GM18517 (cell line): ENCODE results near the gene AFF3.
"Not testable (repeated sequence)": the region's sequence is repeated elsewhere in the genome, so short reads cannot be mapped to it uniquely, and the experiment has no call there.

Source experiments
- ATAC-seq: cut with Tn5 transposase; IDR thresholded peaks from one replicate; pipeline ENCODE4 v1.9.1; 2021; ENCODE audit warnings: mild to moderate bottlenecking, moderate library complexity; ENCODE audit not compliant: unreplicated experiment

The AFF3 gene

DNA sequence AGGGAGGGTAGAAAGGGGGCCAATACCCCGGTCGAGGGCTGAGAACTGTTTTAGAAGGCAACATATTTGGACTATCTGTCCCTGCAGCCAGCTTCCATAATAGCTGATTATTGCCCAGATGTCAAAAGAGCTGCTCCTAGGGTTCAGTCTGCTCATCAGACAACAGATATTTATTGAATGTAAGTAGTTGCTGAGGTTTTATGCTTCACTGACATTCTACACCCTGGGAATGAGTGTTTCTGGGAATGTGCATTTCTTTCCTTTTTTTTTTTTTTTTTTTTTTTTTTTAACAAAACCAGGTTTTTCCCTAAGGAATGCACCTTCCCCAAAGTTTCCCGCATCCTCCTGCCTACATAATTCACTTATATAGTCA, 33.8 kb downstream of the AFF3 start:
- ATAC-seq = not testable (repeated sequence)

DNA sequence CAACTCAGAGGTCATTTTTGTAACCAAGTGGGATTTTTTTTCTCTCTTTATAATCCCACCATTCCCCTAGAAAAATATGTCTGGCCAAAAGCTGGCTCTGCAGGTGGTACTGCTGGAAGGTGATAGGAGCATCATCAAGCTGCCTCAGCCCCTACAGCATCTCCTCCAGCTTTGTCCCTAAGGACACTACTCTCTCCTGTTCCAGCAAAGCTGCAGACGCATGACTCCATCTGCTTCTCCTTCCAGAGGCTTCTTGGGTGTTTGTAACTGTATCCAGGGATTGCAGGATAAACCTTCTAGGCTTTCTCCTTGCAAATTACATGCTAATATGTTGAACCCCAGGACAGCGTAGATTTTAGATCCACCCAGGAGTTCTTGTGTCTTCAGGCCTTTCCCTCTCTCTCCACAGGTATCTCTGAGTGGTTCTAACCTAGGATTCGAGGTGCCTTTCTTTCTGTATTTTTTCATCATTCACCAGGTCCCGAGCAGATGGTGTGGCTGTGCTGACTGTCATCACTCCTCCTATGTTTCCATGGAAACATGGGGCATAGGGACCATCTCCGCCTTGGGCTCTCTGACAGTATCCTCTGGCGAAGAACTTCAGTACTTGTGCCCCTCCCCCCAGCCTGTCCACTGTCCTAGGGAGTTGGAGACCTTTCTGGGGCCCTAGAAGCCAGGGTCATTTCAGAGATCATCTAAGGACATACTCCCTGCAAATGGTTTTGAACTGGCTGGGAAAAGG, 34.3 kb downstream of the AFF3 start:
- ATAC-seq = no peak

DNA sequence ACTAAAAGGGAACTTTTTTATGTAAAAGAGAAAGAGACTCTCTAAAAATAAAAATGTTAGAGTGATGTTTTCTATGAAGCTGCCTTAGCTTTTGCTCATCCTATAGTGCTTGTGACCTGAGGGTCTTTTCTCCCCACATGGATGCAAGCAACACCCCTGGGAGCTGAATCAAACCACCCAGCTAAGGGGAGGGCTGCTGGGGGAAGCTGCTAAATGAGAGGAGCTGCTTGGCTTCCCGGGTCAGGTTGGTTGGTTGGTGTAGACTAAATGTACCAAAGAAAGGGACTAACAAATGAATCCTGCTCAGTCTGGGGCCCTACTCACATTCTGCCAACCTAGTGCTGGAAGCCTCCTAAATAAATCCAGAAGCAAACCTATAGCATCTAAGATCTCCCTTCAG, 35.0 kb downstream of the AFF3 start:
- no peak for ATAC-seq

DNA sequence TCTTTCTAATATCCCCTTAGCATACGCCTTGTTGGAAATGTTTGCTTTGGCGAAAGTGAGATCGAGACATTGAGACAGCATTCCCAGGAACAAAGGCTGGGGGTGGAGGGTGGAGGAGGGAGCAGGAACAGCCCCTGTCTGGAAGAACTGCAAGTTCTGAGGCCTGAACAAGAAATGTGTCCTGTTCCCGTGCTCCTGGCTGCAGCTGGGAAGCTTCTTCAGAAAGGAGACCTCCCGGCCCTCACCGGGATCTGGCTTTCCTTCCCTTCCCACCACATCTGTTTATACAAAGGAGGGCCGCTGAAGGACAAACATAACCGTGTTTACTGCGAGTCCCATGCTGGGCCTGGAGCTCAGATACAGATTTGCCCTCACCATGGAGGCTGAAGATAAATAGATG, 35.9 kb downstream of the AFF3 start:
- no peak for ATAC-seq

DNA sequence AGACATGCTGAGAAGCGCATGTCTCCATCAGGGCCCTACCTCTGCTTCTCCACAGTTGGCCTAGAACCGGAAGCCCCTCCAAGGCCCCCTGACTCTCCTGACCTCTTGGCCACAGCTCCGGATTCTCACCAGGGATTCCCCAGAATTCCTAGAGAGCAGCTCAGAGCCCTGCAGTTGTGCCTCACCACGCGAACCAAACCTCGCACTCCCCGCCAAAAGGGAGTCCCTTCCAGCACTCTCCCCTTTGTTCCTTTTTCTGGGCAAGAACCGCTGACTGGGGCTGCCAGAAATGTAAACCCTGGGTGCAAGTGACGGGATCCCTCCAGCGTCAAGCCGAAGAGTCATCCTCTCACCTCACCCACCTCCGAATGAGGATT, 36.7 kb downstream of the AFF3 start:
- ATAC-seq = no peak

DNA sequence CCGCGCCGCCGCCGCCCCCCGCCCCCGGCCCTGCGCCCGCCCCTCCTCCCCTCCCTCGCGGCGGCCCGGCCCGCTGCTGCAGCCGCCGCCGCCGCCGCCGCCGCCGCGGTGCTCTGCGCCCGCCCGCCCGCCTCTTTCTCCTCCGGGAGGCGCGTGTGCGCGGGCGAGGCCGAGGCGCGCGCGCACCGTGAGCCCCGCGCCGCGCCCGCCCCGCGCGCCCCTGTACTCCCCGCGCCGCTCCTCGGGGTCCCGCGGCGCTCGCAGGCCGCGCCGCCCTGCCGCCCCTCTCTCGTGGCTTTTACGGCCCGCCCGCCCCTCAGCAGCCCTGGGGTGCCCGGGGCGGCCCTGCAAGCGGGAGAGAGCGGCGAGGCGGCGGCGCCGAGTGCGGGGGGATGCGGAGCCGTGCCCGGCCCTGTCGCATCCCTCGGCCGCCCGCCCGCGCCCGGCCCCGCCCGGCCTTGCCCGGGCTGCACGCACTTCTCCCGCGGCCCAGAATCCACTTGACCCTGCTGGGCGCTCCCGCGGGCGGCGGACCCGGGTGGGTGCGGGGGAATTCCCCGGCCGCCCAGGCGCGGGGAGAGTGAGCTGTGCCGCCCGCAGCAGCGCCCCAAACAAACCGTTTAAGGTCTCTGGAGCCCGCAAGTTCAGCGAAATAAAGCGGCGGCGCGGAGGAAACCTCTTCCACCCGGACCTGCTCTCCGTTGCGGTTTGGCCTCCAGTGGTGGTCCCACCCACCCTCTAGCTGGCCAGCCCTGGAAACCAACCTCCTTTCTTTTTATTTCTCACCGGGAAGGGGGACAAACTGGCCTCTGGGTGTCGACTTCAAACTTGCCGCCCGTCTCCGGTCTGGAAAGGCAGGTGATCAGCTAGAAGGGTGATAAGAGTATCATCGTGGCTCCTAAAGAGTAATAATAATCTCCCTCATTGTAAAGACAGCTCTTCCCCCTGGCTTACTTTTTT, 37.4 kb downstream of the AFF3 start:
- no peak for ATAC-seq

DNA sequence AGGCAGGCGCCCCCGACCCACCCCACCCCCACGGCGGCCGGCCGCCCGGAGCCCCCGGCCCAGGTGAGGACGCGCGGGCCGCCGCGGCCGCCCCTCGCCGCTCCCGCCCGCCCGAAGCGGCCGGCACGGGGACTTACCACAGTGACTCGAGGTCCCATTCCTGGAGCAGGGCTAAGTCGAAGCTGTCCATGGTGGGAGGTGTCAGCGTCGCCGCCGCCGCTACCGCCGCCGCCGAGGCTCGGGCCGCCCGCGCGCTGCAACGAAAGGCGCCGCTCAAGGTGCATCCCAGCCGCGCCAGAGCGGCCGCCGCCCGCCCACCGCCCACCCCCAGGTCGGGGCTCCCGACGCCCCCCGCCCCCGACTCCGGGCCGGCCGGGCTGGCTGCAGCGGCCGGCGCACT, 38.1 kb downstream of the AFF3 start:
- not testable (repeated sequence) for ATAC-seq

DNA sequence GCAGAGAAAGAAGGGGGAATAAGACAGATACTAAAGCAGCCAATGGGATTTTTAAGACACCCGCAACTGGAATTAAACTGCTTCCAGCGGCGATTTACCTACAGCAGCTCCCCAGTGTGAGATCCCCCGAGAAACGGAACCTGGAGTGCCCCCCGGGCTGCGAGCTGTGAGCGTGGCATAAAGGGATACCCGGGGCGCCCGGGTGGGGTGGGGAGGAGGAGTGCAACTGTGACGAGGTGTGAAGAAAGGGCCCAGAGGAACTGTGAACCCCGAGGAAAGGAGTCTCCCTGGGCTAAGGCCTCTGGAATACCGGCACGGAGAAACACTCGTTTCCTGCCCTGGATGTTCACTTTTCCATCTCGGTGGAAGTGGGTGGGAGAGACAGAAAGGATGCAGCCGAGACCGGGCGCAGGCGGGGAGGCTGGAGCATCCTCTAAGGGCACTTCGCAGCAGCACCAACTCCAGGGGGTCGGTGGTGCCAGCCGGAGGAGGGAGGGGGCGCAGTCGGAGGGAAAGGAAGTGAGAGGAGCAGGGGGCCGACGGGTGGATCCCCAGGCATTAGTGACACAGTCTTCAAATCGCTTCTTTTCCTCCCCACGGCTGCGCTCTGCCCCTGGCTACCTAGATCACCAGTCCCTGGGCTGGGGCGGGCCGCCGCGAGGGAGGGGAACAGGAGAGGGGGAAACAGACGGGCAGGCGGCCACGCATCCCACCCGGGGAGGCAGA, 38.7 kb downstream of the AFF3 start:
- not testable (repeated sequence) for ATAC-seq

DNA sequence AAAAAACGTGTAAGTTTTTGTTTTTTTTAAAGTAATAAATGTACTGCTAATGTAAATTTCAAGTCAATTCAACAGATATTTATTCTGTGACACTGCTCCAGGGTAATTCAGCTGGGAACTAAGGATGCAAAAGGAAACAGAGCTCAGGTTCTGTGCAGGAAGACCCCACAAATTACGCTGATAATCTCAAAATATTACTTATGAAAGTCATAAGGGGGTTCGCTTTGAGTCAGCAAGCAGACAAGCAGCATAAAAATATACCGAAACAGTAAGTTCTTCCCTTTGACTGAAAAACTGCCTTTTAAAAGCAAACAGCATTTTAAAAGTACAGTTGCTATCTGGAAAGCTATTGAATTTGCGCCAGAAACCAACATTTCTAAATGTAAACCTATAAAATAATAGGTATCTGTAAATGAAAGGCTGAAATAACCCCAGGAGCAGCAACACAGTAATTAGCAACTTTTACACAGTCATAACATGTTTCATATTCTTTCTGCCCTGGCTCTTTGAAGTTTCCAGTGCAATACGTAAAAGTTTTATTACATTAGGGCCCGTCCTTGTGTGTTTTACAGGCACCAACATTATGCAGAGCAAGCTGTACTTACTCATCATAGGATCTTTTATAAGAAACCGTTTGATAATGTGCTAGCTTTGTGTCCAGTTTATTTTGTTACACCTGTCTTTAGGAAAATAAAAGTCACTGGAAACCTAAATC, 39.8 kb downstream of the AFF3 start:
- not testable (repeated sequence) for ATAC-seq

DNA sequence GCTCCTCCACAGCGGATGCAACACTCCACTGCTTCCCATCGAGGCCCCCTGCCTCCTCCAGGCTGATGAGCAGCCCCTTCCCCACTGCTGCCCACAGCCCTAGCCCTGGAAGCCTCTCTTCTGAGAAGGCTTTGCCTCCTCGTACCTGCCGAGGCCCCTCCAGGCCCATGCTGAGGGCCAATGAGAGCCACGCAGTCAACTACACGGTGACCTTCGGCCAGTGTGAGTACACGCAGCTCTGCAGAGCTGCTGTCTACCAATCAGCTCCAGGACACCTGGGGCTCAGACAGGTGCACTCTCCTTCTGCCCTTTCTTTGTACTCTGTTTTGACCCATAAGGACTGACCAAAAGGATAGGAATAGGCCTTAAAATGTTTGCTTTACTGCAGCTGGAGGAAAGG, 43.5 kb downstream of the AFF3 start:
- not testable (repeated sequence) for ATAC-seq

DNA sequence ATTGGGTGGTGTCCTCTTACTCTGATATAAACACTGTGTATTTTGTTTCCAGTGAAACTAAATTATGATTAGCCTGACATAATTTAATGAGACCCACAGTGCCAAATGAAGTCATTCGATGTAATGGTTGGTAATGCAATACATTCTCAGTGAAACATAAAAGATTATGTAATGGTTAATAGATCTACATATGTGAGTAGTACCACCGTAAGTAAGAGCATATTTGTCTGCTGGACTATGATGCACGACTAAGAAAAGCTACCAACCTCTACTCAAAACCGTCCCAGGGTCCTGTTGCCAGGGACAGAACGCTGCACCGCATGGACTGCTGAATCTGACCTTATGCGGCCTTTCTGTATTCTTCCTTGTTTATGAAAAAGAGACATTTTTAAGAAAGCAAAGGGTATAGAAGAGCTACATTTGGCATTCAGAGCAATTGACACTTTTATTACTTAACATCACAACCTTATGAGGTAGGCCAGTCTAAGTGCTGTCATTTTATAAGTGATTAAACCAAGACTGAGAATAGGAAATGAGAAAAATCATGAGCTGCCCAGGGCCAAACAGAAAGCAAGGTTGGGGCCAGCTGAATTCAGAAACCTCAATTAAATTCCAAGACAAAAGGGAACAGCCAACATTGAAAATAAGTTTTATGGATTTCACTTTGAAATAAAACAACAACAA, 44.6 kb downstream of the AFF3 start:
- not testable (repeated sequence) for ATAC-seq

DNA sequence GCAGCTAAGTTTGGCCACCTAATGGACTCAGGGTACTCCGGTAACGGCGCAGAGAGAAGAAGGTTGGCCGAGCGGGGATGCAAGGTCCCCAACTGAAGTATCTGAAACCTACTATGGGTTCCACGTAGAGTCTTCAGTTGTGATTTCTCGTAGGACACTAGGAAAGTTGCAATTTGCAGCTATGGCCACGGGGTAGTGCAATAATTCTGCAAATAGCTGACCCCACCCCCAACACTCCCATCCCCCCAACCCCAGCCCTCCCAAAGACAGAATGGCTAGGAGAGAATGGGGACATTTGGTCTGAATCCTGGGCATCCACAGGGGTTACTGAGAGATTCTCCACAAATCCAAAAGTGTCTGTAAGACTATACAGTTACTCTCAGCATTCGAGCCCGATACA, 46.5 kb downstream of the AFF3 start:
- ATAC-seq = not testable (repeated sequence)

DNA sequence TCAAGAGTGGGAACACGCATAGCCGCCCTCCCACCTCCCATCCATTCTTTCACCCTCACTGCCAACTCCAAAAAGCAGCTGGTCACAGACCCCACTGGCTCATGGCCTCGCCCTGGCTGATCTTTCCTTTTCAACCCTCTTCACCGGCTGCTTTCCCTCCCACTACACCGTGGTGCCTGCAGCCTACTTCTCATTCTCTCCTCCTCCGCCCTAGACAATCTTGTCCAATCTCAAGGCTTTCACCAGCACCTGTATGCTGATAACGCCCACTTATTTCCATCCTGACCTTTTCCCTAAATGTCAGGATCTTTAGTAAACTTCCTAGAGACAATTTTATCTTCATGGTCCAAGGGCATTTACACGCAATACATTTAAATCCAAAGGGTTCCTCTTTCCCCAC, 50.6 kb downstream of the AFF3 start:
- ATAC-seq = not testable (repeated sequence)

DNA sequence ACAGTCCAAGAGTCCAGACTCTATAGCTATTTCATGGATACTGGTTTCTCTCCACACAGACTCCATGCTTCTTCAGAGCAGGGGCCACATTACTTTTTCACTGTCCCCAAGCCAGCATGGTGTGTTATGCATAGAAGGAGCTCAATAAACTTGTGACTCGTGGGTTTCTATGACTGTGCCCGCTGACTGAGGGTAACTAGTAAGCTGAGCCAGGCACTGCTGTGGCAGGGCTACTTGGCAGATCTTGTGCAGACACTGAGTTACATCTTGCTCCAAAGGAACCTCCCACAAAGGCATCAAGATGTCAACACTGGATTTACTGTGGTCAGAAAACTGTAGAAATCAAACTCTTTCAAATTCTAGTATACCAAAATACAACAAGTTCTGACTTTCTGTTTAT, 56.6 kb downstream of the AFF3 start:
- ATAC-seq = not testable (repeated sequence)

DNA sequence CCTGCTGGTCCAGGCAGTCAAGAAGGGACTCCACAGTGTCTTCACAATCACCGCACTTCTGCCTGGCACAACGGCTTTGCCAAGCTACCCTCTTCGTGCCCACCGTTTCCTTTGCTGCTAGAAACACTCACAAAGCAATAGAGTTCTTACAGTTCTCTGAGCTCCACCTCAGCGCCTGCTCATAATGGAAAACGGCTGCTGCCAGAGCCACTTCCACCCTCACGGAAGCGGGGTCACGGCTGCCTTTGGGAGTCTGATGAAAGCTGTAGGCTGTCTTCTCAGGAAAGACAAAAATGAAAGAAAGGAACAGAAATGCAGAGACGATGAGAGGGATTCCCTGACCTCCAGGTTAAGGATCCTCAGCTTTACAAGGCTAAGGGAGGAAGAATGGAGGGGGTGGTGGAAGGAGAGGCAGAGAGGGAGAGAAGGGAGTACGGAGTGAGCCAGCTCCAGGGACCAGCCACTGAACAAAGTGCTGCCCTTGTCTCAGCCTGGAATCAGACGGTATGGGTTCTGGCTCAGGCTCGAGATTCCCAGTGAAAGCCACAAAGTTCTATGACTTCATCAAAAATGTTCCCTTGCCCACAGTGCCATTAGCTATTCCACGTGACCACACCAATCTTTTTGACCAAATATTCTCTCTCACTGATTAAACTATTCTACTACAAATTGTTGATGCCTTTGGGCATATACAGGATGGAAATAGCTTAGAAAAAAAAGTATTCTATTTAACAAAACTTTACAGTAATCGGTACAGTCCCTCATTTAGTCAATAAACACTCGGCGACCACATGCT, 58.8 kb downstream of the AFF3 start:
- not testable (repeated sequence) for ATAC-seq

DNA sequence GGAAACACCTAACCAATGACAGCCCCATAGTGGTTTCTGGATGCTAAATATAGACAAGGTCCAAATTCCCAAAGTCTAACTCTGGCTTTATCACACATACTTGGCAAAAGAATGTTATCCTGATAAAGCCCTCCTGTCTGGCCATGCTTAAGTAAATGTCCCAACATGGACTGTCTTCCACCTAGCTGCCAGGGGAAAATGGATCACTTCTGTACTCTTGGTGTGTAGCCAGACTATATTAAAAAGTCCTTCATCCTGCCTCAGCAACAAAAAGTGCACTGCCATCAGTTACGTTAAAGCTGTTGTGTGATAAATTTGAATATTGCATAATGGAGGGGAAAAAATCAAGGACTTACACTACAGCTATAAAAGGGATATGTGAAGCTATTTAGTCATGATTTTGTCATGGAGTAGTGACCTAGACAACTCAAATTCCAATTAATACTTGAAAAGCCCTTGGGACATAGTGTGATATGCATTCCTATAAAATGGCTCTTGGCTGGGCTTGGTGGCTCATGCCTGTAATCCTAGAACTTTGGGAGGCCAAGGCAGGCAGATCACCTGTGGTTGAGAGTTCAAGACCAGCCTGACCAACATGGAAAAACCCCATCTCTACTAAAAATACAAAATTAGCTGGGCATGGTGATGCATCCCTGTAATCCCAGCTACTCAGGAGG, 60.0 kb downstream of the AFF3 start:
- not testable (repeated sequence) for ATAC-seq

DNA sequence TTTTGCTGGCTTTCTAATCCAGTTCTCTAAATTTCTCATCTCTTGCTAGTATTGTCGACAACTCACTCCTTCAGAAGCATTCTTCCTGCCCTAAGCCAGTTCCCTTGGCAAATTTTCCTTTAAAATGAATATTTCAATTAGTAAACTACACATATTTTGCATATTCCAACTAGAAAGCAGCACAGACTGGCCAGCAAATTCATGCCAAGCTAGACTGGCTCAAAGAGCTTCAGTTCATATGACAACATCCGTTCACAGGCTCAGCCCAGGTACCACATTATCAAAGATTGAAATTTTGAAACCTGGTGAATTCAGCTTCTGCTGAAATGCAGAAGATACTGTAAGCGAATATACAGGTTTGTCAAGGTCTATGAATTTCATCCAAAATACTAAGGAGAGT, 64.5 kb downstream of the AFF3 start:
- no peak for ATAC-seq

DNA sequence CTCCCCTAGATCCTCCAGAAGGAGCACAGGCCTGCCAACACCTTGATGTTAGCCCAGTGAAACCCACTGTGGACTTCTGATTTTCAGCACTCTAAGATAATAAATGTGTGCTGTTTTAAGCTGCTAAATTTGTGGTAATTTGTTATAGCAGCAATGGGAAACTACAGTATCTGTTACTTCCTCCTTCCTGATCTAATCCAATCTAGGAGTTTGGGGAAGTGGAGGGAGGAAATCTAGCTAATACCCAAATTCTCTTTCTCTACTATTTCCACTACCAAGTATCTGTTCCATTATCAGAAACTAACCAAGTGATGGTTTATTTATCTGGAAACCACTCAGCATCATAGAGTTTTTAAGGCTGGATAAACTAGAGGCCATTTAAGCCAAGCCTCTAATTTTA, 64.9 kb downstream of the AFF3 start:
- no peak for ATAC-seq

DNA sequence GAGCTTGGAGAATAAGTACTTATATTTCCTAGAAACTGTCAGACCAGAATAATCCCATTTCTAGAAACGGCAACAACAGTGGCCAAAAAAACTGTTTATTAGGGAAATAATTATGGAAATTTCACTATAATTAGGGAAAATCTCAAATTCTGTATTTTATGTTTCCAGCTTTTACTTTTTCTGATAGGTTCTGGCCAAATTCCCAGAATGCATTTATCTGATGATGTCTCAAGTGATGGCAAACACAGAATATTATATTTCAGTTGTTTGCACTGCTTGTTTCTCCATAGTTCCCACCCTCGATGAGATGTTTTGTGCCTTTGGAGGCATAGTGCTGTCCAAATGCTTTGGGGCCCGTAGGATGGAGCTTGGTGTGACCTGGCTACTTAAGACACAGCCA, 66.9 kb downstream of the AFF3 start:
- no peak for ATAC-seq
